Measurements from ENCODE around the gene DNAJB11. TPM values are rescaled to one million over a fixed set of nuclear protein-coding genes. Genes with fewer than 3 reads are reported as not detected.

The DNAJB11 gene
- total and polyA plus RNA-seq, 7 donors, result 10.8 to 73.3 (median 23.5) TPM

DNA sequence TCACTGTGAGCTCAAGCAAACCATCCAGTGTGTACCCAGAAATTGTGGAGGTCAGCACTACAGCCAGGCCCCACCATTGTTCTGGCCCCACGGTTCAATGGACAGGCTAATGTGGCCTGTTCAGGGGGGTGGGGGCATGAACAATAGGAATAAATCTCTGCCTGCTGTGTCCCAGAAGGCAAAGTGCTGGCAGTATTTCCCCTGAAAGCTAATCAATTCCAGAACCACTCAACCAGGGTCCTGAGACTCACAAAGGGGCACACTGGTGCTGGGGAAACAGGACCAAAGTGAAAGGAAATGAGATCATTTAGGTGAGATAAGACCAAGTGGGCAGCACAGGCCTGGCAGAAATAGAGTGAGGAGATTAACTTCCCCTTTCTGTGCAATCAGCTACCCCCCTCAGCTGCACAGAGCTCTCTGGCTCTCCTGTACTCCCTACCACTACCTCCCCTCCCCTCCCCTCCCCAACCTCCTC is 37.9 kb upstream of the DNAJB11 start:
- Histone ChIP-seq H3K4me3 (no peak overlapping the region), H3K4me1 (no peaks in the 10 kb centered on the region), H3K9me3 (no peaks in the 10 kb centered on the region), H3K36me3 (no peaks in the 10 kb centered on the region), H3K27ac (no peak overlapping the region), H3K27me3 (no peaks in the 10 kb centered on the region)
- TF ChIP-seq, protein P1, sequence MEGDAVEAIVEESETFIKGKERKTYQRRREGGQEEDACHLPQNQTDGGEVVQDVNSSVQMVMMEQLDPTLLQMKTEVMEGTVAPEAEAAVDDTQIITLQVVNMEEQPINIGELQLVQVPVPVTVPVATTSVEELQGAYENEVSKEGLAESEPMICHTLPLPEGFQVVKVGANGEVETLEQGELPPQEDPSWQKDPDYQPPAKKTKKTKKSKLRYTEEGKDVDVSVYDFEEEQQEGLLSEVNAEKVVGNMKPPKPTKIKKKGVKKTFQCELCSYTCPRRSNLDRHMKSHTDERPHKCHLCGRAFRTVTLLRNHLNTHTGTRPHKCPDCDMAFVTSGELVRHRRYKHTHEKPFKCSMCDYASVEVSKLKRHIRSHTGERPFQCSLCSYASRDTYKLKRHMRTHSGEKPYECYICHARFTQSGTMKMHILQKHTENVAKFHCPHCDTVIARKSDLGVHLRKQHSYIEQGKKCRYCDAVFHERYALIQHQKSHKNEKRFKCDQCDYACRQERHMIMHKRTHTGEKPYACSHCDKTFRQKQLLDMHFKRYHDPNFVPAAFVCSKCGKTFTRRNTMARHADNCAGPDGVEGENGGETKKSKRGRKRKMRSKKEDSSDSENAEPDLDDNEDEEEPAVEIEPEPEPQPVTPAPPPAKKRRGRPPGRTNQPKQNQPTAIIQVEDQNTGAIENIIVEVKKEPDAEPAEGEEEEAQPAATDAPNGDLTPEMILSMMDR (IDR thresholded peaks at IDR 0.05), result no peak
- TF ChIP-seq EP300 (IDR thresholded peaks at IDR 0.05), result no peak
- TF ChIP-seq POLR2AphosphoS5 (IDR thresholded peaks at IDR 0.05), result no peak
- no peak for TF ChIP-seq POLR2A (IDR thresholded peaks at IDR 0.05)
- intact Hi-C loops (cut with DNase I), result no loop called here
- no peak for DNase-seq
- WGBS, 2 donors, result 34 to 81% methylated on average over 1 of the region's 1 CpG

DNA sequence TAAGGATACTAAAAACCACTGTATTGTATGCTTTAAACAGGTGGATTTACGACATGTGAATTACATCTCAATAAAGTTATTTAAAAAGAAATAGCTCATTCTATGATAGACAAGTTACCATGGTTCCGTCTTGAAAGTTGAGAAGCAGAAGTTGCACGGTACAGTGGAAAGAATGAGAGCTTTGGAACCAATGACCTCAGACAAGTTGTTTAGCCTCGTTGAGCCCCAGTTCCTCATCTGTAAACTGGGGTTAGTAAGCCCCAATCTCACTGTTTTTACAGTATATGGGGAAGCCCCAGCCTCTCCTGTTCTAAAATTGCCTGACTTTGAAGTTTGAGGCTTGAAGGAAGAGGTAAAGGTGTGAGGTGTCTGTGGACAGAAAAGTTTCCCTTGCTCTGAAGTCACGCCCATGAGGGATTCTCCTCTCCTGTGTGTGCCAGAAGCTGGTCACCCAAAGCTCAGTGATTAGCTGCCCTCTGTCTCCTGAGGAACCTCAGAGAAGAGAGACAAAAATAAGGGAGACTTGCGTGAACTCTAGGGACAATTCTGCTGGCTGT is 36.3 kb upstream of the DNAJB11 start:
- WGBS, 2 donors, result 32 to 44% methylated on average over 6 of the region's 6 CpGs
- Histone ChIP-seq H3K4me3 (no peak overlapping the region), H3K4me1 (no peaks in the 10 kb centered on the region), H3K36me3 (no peaks in the 10 kb centered on the region), H3K27me3 (no peaks in the 10 kb centered on the region), H3K27ac (no peak overlapping the region), H3K9me3 (no peaks in the 10 kb centered on the region)
- TF ChIP-seq, protein P1 (IDR thresholded peaks at IDR 0.05), result no peak
- intact Hi-C loops (cut with DNase I), result no loop called here
- DNase-seq, result no peak

DNA sequence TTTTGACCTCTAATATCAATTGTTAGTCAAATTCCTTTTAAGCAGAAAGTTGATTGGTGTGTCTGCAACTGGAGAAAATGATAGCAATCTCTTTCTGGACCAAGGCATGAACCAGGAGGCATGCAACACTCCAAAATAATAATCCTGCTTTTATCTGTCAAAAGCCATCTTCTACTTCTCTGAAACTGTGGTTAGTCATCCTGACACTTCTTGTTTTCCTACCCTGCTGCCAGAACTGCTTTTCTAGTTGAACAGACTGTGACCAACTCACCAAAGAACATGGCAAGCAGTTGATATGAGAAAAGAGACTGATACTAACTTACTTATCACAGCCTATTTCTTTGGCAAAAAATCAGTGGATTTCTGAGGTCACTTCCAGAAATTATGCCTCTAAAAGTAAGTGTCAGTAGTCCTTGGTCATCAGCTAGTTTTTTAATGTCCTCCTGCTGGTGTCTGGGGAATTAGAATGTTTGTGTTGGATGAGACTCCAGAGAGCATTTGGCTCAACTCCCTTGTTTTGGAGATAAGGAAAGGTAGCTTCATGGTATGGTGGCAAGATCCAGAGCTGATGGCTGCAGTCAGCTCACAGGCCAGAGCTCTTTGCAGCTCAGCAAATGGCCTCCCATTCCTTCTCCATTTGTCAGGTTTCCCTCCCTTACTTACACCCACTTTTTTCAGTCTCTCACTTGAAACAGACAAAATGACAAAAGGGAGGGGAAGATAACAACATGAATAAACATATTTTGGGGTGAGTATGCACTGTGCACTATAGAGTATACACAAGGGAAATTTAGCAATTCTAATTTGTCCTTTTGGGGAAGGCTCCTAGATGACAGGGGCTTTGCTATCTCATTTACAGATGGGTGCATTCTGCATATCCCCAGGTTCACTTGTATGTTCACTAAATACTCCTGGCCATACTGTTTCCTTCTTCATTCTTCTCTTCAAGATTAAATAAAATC is 33.4 kb upstream of the DNAJB11 start:
- TF ChIP-seq POLR2A (IDR thresholded peaks at IDR 0.05) (no peak), EP300 (IDR thresholded peaks at IDR 0.05) (no peak), POLR2AphosphoS5 (IDR thresholded peaks at IDR 0.05) (no peak)
- TF ChIP-seq, protein P1 (IDR thresholded peaks at IDR 0.05), result no peak
- DNase-seq, result no peak
- intact Hi-C loops (cut with DNase I), result no loop called here
- Histone ChIP-seq H3K36me3 (no peaks in the 10 kb centered on the region), H3K9me3 (no peaks in the 10 kb centered on the region), H3K27ac (no peak overlapping the region), H3K4me1 (peaks cover 0 to 7% (median 4%) of the 10 kb centered on the region in 4 donors), H3K4me3 (no peak overlapping the region), H3K27me3 (no peaks in the 10 kb centered on the region)

DNA sequence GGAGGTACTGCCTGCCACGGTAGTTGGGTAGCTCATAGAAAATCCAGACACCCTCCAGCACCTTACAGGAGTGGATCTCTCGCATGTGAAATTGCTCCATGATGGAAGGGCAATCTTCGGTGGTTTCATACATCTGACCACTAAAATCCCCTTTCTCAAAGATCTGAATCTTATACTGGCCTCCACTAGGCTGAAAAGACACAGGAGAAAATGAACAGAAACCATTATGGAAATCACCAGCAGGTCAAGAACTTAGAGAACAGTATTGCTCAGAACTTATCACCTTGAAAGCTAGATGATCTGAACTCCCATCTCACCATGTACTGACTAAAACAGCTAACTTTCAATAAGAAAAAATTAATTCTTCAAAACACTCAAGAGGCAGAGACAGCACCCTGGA is 31.7 kb upstream of the DNAJB11 start:
- H3K27ac ChIP-seq, result no peak overlapping the region
- H3K36me3 ChIP-seq, result peaks cover 0 to 4% (median 0%) of the 10 kb centered on the region in 4 donors
- TF ChIP-seq EP300 (IDR thresholded peaks at IDR 0.05) (no peak), POLR2A (IDR thresholded peaks at IDR 0.05) (no peak), POLR2AphosphoS5 (IDR thresholded peaks at IDR 0.05) (no peak)
- TF ChIP-seq, protein P1 (IDR thresholded peaks at IDR 0.05), result no peak
- H3K4me3 ChIP-seq, result no peak overlapping the region
- no peaks in the 10 kb centered on the region for H3K27me3 ChIP-seq
- intact Hi-C loops (cut with DNase I), result no loop called here
- DNase-seq, result no peak
- no peaks in the 10 kb centered on the region for H3K9me3 ChIP-seq
- H3K4me1 ChIP-seq, result peaks cover 0 to 7% (median 4%) of the 10 kb centered on the region in 4 donors
- WGBS, 2 donors, result 92 to 94% methylated on average over 3 of the region's 3 CpGs
